T1000 (cell line): ENCODE measurements around the gene SLC25A10.
"Not testable (repeated sequence)": the region's sequence is repeated elsewhere in the genome, so short reads cannot be mapped to it uniquely, and the experiment has no call there.

Experiments used
- DNase-seq: peaks from one replicate; lab custom pipeline; 2025; ENCODE audit warnings: mixed read lengths; lab: John Stamatoyannopoulos, UW

SLC25A10 gene

DNA sequence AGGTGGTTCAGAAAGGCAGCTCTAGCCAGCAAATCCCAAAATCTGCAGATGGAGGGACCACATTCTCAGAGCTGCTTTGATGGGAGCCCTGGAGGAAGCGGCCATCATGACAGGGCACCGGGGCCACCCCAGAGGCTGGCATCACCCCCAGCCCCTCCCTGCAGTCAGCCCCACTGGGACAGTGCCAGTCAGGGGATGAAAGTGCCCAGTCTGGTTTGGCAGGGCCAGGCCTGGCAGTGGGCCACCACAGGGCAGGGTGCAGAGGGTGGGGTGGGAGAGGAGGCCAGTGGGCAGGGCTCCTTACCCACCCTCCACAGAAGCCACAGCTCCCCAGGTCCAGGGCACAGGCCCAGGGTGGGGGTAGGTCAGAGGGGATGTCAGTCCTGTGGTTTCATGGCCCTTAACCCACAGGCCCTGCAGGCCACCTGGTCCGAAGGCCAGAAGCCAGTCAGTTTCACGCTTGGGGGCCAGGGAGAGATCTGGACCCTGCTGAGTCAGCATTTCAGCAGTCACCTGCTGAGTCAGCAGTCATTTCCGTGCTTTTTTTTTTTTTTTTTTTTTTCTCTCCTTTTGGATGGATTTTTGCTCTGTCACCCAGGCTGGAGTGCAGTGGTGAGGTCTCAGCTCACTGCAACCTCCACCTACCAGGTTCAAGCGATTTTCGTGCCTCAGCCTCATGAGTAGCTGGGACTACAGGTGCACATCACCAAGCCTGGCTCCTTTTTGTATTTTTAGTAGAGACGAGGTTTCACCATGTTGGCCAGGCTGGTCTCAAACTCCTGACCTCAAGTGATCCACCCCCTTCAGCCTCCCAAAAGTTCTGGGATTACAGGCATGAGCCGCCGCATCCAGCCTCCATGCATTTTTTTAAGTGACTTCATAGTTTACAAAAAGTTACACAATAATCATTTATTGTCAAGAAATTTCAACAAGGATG lies 10.4 kb downstream of the SLC25A10 start:
- no peak for DNase-seq

DNA sequence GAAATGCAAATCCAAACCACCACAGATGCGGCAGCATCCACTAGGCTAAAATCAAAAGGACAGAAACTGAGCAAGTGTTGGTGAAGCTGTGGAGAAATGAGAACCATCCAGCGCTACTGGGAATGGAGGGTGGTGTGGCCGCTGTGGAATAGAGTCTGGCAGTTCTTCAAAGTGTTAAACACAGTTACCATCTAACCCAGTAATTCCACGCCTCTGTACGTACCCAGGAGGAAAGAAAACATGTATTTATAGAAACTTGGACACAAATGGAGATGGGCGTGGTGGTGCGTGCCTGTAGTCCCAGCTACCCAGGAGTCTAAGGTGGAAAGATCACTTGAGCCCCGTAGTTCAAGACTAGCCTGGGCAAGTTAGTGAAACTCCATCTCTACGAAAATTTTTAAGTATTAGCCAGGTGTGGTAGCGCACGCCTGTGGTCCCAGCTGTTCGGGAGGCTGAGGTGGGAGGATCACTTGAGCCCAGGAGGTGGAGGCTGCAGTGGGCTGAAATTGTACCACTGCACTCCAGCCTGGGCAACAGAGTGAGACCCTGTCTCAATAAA lies 11.6 kb downstream of the SLC25A10 start:
- DNase-seq, result no peak

DNA sequence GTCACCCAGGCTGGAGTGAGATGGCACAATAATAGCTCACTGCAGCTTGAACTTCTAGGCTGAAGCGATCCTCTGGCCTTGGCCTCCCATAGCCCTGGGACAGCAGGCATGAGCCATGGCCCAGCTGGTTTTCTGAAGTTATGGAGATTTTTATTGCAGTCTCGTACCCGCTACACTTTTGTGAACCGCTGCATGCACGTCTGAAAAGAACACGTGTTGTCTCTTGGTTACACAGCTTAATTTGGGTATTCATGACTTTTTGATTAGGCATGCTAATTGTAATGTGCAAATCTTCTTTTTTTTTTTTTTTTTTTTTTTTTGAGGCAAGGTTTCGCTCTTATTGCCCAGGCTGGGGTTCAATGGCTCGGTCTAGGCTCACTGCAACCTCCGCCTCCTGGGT lies 13.4 kb downstream of the SLC25A10 start:
- DNase-seq, result no peak

DNA sequence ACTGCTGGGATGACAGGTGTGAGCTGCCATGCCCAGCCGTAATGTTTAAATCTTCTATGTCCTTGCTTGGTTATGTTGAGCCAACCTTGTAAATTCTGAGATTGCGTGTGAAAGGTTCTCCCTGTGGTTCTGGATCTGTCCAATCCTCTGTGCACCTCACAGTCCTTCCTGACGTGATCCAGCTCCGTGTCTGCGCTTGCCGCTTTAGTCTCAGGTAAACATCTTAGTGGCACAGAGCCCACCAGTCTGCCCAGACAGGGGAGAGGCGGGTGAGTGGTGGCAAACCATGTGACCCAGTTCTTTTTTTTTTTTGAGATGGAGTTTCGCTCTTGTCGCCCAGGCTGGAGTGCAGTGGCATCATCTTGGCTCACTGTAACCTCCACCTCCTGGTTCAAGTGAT lies 13.9 kb downstream of the SLC25A10 start:
- no peak for DNase-seq

DNA sequence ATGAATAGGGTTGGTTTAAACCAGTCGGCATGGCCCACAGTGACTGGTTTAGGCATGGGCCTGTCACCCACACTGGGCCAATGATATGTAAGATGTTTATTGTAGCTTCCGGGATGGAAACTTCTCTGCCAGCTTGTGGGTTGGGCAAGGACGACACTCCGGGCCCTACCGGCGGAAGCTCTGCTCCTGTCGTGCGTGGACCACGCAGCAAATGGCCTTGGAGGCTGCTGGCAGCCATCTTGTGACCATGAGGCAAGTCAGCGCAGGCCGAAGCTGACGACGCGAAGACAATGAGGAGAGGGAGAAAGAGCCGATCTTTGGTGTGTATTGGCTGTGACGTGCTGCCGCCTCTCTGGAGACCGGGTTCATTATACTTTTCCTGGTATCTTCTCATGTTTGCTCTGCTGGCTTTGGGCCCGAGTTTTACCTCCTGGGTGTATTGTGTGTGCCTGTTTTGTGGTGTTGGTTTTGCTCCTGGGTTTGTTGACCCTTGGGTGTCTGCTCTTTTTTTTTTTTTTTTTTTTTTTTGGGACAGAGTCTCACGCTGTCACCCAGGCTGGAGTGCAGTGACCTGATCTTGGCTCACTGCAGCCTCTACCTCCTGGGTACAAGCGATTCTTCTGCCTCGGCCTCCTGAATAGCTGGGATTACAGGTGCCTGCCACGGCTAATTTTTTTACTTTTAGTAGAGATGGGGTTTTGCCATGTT lies 15.4 kb downstream of the SLC25A10 start:
- no peak for DNase-seq

DNA sequence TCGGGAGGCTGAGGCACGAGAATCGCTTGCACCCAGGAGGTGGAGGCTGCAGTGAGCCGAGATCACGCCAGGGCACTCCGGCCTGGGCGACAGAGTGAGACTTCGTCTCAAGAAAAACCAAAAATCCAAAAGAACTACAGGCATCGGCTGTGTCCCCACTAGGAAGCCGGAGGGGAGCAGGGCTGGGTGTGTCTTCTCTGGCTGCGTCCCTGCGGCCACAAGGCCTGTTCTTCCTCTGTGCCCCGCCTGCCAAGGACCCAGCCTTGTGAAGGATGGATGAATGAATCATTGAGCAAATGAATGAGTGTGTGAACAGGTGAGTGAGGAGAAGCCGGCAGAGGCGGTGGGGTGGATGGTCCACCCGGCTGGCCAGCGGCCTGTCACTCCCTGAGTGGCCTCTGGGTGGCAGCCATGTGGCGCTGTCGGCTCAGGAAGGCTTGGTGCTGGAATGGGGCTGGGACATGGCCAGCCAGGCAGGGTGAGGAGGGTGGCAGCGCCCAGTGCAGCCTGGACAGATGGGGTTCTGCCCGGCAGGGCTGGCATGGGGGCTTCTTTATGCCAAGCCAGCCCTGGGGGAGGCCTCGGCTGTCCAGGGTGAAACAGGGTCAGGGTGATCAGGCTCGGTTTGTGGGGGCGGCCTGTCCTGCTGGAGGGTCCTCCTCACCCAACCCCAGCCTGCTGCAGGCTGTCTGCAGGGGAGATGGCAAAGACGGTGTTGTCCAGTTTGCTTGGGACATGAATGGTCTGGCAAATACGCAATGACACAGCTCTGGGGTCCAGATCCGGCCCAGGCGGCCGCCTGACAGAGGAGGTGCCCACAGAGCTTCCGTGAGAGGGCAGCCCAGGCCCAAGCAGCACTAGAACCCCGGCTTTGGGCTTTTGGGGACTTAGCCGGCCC lies 21.7 kb downstream of the SLC25A10 start:
- DNase-seq, result peak; percentile 67

DNA sequence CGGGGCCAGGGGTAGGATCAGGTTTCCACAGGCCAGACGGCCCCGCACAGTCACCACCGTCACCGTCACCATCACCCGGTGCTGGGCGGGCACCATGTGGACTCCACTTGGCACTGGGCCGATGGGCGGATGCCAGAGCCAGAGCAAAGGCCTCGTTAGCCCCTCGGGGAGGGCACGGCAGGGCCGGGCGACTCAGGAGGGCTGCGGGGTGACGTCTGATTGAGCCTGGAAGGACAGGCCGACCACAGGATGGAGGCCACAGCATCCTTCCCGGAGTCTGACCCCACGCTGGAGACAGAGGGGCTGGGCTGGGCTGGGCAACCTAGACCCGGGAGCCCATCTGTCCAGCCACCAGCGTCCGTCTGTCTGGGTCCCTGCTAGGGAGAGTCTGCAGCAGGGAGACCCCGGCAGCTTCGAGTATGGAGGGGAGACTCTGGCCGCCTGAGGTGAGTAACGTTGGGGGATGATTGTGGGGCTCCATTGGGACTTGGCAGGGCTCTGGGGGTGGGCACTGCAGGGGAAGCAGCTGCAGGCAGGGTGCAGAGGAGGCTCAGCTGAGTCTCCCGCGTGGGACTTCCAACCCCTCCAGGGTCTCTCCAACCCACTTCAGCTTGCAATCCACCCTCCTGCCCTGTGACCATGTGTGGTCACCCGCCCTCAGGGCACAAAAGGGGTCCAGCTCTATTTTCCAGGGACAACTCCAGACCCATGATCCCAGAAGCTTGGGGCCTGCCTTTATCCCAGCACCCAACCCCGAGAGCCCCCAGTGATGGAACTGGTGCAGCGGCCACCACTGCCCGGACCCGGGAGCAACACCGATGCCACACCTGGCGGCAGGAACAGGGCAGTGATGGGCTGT lies 22.6 kb downstream of the SLC25A10 start:
- no peak for DNase-seq

DNA sequence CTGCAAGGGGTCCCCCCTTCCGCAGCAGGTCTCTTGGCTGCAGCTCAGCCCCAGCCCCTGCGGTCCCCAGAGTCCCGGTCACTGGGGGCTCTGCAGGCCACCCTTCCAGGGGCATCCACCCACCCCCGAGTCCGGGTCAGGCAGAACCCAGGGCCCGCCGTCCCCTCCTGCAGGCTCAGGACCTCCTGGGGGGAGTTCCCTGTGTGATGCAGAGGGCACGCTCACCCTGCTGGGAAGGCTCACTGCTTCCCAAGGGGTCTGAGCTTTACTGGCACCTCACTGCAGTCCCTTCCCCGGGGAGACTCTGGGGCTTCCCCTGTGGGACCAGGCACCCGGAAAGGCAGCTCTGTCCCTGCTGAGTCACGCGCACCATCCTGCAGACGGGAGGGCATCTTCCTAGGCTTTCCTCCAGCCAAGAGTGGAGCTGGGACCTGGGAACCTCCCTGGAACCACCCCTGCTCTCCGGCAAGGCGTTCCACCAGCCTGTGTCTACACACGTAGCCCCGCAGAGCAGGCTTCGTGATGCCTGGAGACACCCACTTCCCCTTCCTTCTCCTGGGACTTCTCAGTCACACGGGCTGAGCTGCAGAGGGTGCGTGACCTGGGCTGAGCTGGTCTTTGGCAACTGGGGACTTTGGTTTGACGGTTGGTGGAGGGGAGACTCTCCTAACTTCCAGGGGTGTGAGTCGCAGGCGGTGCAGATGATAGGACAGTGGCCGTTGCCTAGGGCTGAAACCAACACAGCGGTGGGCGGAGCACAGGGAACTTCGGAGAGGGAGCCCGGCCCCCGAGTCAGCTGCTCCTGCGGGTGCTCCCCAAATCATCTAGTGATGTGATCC lies 23.4 kb downstream of the SLC25A10 start:
- peak; percentile 87 for DNase-seq

DNA sequence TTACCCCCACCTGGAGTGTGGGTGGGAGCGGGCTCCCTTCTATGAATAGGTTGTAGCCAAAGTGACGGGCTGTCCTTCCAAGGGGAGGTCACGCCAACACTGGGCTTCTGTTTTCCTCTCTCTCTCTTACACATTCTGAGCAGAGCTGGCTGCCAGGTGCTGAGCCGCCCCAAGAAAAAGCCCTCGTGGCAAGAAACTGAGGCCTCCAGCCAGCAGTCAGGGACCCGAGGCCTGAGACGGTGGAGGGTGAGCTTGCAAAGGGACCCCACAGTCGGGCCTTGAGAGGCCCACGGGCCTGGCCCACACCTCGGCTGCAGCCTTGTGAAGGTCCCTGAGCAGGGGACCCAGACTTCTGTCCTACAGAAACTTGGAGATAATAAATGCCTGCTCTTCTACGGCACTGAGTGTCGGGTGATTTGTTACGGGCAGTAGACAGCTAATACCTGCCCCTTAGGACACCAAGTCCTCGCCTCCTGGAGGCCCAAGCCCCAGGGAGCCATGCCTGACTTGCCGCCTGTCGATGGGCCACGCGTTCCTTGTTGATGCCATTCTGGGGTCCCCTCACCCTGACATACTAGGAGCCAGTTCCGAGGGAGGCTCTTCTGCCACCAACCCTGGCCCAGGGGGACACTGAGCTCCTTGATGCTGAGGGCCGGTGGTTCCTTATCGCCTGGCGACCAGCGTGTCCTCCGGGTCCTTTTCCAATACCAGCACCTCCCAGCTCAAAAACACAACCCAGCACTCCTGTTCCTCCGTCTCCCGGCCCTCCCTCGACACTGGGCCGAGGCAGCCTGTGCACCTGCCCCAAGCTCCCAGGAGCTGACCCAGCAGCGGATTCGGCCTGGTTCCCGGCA lies 26.1 kb downstream of the SLC25A10 start:
- no peak for DNase-seq

DNA sequence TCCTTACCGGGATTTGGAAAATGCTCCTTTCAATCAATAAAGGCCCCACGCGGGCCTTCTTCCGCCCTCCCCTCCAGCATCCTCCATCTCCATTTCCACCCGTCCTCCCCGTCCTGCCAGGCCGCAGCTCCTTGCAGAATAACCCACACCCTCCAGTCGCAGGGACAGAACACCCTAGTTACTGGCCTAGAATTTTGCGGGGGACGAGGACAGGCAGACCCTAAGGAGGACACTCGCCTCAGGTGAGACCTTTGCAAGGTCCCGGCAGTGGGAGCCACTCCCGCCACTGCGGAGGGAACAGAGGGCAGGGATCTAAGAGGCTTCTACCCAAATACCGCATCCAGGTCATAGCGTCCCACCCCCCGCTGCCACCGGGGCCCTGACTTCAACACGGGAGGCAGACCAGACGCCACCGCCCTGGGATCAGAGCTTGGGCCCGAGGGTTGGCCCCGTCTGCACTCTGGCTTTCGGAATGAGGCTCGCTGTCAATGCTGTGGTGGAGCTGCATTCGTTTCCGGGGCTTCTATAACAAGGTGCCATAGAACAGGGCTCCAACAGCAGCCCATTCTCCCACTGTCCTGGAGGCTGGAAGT lies 26.8 kb downstream of the SLC25A10 start:
- no peak for DNase-seq

DNA sequence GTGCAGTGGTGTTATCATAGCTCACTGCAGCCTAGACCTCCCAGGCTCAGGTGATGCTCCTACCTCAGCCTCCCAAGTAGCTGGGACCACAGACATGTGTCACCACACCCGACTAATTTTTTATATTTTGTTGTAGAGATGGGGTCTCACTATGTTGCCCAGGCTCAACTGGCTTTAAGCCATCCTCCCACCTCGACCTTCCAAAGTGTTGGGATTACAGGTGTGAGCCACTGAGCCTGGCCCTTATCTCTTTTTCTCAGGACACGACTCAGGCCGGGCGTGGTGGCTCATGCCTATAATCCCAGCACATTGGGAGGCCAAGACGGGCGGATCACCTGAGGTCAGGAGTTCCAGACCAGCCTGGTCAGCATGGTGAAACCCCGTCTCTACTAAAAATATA lies 27.5 kb downstream of the SLC25A10 start:
- DNase-seq, result not testable (repeated sequence)

DNA sequence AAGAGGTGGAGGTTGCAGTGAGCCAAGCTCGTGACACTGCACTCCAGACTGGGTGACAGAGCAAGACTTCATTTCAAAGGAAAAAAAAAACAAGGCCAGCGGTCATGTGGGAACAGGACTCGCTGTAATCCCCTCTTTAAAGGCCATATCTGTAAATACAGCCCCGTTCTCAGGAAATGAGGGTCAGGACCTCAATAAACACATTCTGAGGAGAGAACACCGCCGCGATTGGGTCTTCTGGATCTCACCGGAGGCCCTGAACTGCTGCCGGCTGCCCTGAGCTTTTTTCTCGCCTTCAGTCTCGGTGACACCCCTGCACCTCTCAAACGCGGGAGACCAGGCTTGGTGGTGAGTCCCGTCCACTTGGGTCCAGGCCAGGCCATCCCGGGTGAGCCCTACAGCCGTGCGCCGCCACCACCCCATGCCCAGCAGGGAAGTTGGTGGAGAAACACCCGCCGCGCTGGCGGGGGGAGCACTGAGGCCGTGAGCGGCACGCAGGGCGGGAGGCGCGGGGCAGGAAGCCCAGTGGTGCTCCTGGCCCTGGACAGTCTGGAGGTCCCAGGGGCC lies 28.4 kb downstream of the SLC25A10 start:
- DNase-seq, result no peak

DNA sequence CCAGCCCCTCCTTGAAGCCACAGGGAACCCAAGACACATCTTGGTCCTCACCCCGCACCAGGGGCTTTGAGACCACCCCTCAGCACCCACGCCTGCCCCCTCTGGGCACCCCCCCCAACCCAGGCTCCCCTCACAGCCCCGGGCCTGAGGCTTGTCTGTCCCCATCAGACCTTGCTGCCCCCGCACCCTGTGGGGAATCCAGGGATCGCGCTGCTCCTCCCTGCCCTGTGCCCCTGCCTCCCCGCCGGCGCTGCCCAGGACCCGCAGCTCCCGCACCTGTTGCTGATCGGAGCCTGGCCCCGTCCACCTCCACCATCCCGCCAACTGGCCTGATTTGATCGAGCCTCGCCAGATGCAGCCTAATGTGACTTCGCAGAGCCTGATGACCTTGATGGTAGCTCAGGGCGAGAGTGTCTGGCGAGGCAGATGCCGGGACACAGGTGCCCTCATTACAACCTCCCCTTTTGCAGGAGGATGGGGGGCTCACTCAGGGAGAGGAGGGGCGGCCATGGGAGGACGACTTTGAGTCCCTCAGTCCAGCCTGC lies 29.0 kb downstream of the SLC25A10 start:
- DNase-seq, result no peak

DNA sequence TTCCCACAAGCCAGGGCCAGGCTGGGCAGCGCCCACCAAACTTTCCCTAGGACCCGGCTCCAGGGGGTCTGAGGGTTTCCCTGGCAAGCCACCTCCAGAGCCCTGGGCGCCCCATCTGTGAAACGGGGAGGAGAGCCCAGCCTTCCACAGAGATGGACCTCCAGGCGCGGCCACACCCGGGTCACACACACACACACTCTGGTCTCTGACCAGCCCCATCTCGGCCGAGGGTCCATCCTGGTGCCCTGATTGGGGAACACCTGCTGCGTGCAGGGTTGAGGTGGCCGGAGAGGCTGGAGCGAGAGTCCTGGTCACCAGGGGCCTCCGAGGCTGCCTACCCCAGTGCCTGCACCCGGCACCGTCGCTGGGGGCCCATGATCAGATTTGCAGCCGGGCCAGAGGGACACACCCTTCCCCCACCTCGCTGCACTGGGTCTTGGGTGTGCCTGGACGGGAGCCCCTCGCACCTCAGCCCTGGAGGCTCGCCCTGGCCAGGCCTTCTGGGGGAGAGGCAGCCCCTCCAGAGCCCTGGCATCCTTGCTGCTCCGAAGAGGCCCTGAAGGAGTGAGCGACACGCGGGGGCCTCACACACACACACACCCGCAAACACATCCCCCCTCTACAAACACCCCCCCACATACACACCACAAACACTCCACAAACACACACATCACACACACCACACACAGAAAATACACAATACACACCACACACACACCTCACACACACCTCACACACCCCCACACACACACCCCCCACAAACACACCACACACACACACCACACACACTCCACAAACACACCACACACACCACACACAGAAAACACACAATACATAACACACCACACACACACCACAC lies 29.7 kb downstream of the SLC25A10 start:
- DNase-seq, result no peak
